ENCODE data around the gene FBXL19. TPM values are rescaled to one million over a fixed set of nuclear protein-coding genes. Genes with fewer than 3 reads are reported as not detected.

The FBXL19 gene, protein sequence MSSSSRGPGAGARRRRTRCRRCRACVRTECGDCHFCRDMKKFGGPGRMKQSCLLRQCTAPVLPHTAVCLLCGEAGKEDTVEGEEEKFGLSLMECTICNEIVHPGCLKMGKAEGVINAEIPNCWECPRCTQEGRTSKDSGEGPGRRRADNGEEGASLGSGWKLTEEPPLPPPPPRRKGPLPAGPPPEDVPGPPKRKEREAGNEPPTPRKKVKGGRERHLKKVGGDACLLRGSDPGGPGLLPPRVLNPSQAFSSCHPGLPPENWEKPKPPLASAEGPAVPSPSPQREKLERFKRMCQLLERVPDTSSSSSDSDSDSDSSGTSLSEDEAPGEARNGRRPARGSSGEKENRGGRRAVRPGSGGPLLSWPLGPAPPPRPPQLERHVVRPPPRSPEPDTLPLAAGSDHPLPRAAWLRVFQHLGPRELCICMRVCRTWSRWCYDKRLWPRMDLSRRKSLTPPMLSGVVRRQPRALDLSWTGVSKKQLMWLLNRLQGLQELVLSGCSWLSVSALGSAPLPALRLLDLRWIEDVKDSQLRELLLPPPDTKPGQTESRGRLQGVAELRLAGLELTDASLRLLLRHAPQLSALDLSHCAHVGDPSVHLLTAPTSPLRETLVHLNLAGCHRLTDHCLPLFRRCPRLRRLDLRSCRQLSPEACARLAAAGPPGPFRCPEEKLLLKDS
- total RNA-seq = 10 to 100 TPM; 24.9 to 25.7 TPM

GRCh38 chr16:30923554-30924075 lies at the start of gene FBXL19:
TSS of gene FBXL19 (plus strand) at chr16:30923572. CDS start at chr16:30925755, 2,183 bp downstream.
- Mint-ChIP-seq H3K27ac (peak within 1 kb of the TSS; percentile 98), H3K27me3 (ENCODE audit: low read depth) (no peaks in the 10 kb centered on the region), H3K9me3 (no peaks in the 10 kb centered on the region), H3K4me3 (peak within 1 kb of the TSS; percentile 96 to 99), H3K36me3 (ENCODE audit: insufficient read depth in 2 of 2) (no peaks in the 10 kb centered on the region), H3K4me1 (ENCODE audit: low read depth) (peaks cover 22% of the 10 kb centered on the region)
- ATAC-seq (replicated peaks in 1 of 2) (no peak), DNase-seq (peak in 1 of 2 donors; percentile 17)

GRCh38 chr16:30874244-30874820 lies 49.0 kb upstream of the FBXL19 start:
- peaks cover 35% of the 10 kb centered on the region for H3K4me1 Mint-ChIP-seq (ENCODE audit: low read depth)
- H3K9me3 Mint-ChIP-seq = no peaks in the 10 kb centered on the region
- no peaks in the 10 kb centered on the region for H3K27me3 Mint-ChIP-seq (ENCODE audit: low read depth)
- no peak for DNase-seq
- peaks cover 10% of the 10 kb centered on the region in 2 donors for H3K36me3 Mint-ChIP-seq (ENCODE audit: insufficient read depth in 2 of 2)
- ATAC-seq (replicated peaks in 1 of 2) = no peak
- H3K4me3 Mint-ChIP-seq = peak overlapping the region; percentile 72 to 89
- H3K27ac Mint-ChIP-seq = peak overlapping the region; percentile 100

- ATAC-seq (replicated peaks in 1 of 2) = peak; percentile 92 to 95
- H3K4me1 Mint-ChIP-seq (ENCODE audit: low read depth) = peaks cover 35% of the 10 kb centered on the region
- H3K27ac Mint-ChIP-seq = peak overlapping the region; percentile 100
- no peaks in the 10 kb centered on the region for H3K27me3 Mint-ChIP-seq (ENCODE audit: low read depth)
- H3K9me3 Mint-ChIP-seq = no peaks in the 10 kb centered on the region
- peaks cover 10% of the 10 kb centered on the region in 2 donors for H3K36me3 Mint-ChIP-seq (ENCODE audit: insufficient read depth in 2 of 2)
- peak overlapping the region; percentile 72 to 89 for H3K4me3 Mint-ChIP-seq
- peak; percentile 91 to 94 for DNase-seq
These were observed 48.3 kb upstream of the FBXL19 start for GRCh38 chr16:30874821-30875717.

DNA sequence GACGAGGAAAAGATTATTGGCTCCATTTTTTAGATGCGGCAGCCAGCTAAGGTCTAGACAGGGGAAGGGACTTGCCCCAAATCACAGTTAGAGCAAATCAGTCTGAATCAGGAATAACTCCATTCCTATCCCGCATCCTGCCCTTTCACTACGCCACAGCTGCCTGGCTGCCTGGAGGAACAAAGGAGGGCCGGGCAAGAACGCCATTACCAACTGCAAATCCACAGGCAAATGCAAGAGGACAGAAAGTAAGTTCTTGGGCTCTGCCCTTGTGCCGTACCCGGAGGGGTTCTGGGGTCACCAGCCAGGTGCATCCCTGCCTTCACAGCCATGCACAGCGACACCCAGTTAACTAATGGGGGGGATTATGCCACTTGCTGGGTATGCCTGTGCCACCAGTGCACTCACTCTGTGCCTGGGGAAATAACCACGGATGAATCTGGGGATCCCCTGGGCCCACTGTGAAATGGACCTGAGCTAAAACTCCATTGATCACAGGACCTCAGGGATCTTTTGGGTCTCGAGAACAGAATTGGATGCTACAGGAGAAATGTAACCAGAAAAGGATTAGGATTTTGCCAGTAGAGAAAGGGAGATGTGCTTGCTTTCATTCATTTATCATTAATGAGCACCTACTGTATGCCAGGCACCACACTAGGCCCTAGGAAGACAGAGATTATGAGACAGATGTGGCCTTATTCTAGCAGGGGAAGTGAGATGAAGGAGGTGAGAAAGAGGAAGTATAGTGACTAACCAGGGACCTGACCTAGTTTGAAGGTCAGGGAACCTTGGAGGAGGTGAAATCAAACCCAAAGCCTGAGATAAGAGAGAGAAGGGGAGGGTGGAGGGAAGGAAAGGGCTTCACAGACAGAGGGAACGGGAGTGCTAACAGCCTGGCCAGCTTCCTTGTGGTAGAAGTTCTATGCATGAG lies 47.2 kb upstream of the FBXL19 start:
- Mint-ChIP-seq H3K9me3 (no peaks in the 10 kb centered on the region), H3K27me3 (ENCODE audit: low read depth) (no peaks in the 10 kb centered on the region), H3K27ac (peak overlapping the region; percentile 100), H3K4me1 (ENCODE audit: low read depth) (peaks cover 35% of the 10 kb centered on the region), H3K36me3 (ENCODE audit: insufficient read depth in 2 of 2) (peaks cover 10% of the 10 kb centered on the region in 2 donors), H3K4me3 (peak overlapping the region; percentile 72 to 89)
- DNase-seq = peak; percentile 10 to 18
- ATAC-seq (replicated peaks in 1 of 2) = peak in 1 of 2 donors; percentile 35

DNA sequence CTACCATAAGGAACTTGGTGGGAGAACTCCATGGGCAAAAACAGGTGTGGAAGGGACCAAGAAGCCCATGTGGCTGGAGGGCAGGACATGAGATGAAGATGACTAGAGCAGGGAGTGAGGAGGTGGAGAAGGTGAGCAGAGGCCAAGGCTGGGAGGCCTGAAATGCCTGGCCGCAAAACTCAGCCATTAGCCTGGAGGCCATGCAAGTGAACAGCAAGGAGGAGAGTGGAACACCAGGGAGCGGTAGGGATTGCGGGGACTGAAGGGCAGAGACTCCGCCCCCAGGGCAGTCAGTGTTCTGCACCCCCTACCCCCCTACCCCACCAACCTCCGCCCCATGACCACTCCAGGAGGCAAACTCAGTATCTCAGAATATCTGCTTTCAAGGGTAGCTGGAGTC lies 46.5 kb upstream of the FBXL19 start:
- peak overlapping the region; percentile 100 for H3K27ac Mint-ChIP-seq
- no peak for DNase-seq
- peaks cover 35% of the 10 kb centered on the region for H3K4me1 Mint-ChIP-seq (ENCODE audit: low read depth)
- no peaks in the 10 kb centered on the region for H3K9me3 Mint-ChIP-seq
- peaks cover 10 to 13% of the 10 kb centered on the region in 2 donors for H3K36me3 Mint-ChIP-seq (ENCODE audit: insufficient read depth in 2 of 2)
- no peaks in the 10 kb centered on the region for H3K27me3 Mint-ChIP-seq (ENCODE audit: low read depth)
- ATAC-seq (replicated peaks in 1 of 2) = no peak
- peak overlapping the region; percentile 72 to 89 for H3K4me3 Mint-ChIP-seq

DNA sequence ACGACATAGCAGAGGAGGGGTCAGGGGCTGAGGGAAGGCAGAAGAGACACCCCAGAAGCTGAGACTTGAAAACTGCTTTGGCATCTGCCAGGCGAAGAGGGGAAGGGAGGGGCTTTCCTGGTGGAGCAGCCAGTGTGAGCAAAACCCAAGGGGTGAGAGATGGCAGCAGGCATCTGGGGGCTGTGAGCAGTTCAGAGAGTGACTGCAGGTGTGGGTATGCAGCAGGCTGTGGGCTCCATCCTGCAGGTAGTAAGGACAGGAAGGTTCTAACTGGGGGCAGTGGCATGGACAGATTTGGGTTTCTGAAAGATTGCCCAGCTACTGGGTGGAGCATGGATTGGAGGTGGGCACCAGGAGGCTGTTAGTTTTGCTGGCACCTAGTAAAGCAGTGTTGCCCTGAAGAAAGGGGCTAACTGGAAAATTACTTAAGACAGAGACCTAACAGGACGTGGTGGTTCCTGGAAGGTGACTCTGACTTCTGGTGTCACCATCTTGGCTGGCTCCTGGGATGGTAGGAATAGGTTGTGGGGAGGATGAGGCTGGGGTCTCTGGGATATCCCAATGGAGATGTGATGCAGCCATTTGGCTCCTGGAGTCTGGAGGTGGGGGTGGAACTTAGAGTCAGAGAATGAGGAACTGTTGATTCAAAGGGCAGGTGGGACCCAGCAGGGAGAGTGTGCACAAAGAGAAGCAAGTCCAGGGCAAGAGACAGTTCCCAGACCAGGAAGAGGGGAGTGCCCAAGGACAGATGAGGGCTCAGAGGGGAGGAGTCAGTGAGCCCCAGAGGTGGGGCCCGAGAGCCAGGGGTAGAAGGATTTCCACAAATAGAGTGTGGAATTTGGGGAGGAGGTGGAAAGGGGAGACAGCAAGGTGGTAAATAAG lies 40.7 kb upstream of the FBXL19 start:
- H3K27me3 Mint-ChIP-seq (ENCODE audit: low read depth) = no peaks in the 10 kb centered on the region
- H3K4me1 Mint-ChIP-seq (ENCODE audit: low read depth) = peaks cover 13% of the 10 kb centered on the region
- DNase-seq (no peak), ATAC-seq (replicated peaks in 1 of 2) (peak in 1 of 2 donors; percentile 41)
- no peaks in the 10 kb centered on the region for H3K9me3 Mint-ChIP-seq
- H3K4me3 Mint-ChIP-seq = no peak overlapping the region
- peaks cover 6 to 13% of the 10 kb centered on the region in 2 donors for H3K36me3 Mint-ChIP-seq (ENCODE audit: insufficient read depth in 2 of 2)
- peak overlapping the region; percentile 74 for H3K27ac Mint-ChIP-seq

DNA sequence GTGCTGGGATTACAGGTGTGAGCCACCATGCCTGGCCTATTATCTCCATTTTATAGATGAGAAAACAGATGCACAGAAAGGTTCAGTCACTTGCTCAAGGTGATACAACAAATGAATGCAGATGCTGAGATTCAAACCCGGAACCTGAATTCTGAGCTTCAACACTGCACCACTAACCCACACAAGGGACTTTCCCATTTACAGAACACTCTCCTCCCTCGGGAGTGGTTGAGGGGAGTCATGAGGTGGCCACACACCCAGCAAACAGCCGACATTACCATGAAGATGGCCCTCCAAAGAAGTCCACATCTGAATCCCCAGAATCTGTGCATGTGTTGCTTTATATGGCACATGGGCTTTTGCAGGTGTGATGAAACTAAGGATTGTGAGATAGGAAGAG lies 38.6 kb upstream of the FBXL19 start:
- no peaks in the 10 kb centered on the region for H3K9me3 Mint-ChIP-seq
- H3K27me3 Mint-ChIP-seq (ENCODE audit: low read depth) = no peaks in the 10 kb centered on the region
- peak overlapping the region; percentile 0 for H3K27ac Mint-ChIP-seq
- DNase-seq = no peak
- H3K4me1 Mint-ChIP-seq (ENCODE audit: low read depth) = peaks cover 13% of the 10 kb centered on the region
- ATAC-seq (replicated peaks in 1 of 2) = no peak
- no peak overlapping the region for H3K4me3 Mint-ChIP-seq
- H3K36me3 Mint-ChIP-seq (ENCODE audit: insufficient read depth in 2 of 2) = peaks cover 4 to 14% of the 10 kb centered on the region in 2 donors

DNA sequence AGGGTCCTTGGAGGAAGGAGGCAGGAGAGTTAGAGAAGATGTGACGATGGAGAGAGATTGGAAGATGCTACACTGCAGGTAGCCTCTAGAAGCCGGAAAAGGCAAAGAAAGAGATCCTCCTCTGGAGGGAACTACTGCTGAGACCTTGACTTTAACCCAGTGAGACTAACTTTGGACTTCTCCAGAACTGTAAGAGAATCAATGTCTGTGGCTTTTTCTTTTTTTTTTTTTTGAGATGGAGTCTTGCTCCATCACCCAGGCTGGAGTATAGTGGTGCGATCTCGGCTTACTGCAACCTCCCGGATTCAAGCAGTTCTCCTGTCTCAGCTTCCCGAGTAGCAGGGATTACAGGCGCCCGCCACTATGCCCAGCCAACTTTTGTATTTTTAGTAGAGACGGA lies 38.2 kb upstream of the FBXL19 start:
- peaks cover 13% of the 10 kb centered on the region for H3K4me1 Mint-ChIP-seq (ENCODE audit: low read depth)
- no peak for DNase-seq
- no peak overlapping the region for H3K4me3 Mint-ChIP-seq
- H3K36me3 Mint-ChIP-seq (ENCODE audit: insufficient read depth in 2 of 2) = peaks cover 5 to 19% of the 10 kb centered on the region in 2 donors
- H3K9me3 Mint-ChIP-seq = no peaks in the 10 kb centered on the region
- no peaks in the 10 kb centered on the region for H3K27me3 Mint-ChIP-seq (ENCODE audit: low read depth)
- no peak for ATAC-seq (replicated peaks in 1 of 2)
- peak overlapping the region; percentile 0 for H3K27ac Mint-ChIP-seq

DNA sequence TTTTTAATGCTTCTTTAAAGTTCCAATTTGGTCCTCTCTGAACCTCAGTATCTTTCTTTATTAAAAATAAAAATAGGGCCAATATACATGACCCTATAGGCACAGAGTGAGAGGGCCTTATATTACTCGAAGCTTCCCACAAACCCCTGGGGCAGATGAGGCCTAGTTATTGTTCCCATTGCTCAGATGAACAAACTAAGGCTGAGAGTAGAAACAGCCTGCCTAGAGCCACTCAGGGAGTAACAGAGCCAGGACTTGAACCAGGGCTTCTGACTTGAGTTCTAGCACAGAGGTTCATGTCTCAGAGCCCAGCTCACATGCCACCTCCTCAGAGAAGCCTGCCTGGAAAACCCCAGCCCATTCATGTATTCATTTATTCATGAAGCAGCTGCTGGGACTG lies 37.2 kb upstream of the FBXL19 start:
- Mint-ChIP-seq H3K27me3 (ENCODE audit: low read depth) (no peaks in the 10 kb centered on the region), H3K9me3 (no peaks in the 10 kb centered on the region), H3K27ac (no peak overlapping the region), H3K4me1 (ENCODE audit: low read depth) (peaks cover 13% of the 10 kb centered on the region), H3K36me3 (ENCODE audit: insufficient read depth in 2 of 2) (peaks cover 5 to 20% of the 10 kb centered on the region in 2 donors), H3K4me3 (no peak overlapping the region)
- ATAC-seq (replicated peaks in 1 of 2) (no peak), DNase-seq (no peak)

GRCh38 chr16:30887927-30888326 lies 35.4 kb upstream of the FBXL19 start:
- no peak for DNase-seq
- Mint-ChIP-seq H3K4me3 (no peak overlapping the region), H3K9me3 (no peaks in the 10 kb centered on the region), H3K27me3 (ENCODE audit: low read depth) (no peaks in the 10 kb centered on the region), H3K27ac (no peak overlapping the region), H3K4me1 (ENCODE audit: low read depth) (peaks cover 19% of the 10 kb centered on the region), H3K36me3 (ENCODE audit: insufficient read depth in 2 of 2) (peaks cover 8 to 19% of the 10 kb centered on the region in 2 donors)
- ATAC-seq (replicated peaks in 1 of 2) = no peak

All from activated T-cell treated with anti-CD3 and anti-CD28 coated beads, Interleukin-2, amount 50 U/mL, for 72 hours (primary cell).